DMS153 (cell line): ENCODE measurements around the gene XCL1.
"Not testable (repeated sequence)": the region's sequence is repeated elsewhere in the genome, so short reads cannot be mapped to it uniquely, and the experiment has no call there.

Experiments used
- DNase-seq: peaks from one replicate; lab custom pipeline; 2025; lab: John Stamatoyannopoulos, UW

Gene XCL1, protein sequence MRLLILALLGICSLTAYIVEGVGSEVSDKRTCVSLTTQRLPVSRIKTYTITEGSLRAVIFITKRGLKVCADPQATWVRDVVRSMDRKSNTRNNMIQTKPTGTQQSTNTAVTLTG

DNA sequence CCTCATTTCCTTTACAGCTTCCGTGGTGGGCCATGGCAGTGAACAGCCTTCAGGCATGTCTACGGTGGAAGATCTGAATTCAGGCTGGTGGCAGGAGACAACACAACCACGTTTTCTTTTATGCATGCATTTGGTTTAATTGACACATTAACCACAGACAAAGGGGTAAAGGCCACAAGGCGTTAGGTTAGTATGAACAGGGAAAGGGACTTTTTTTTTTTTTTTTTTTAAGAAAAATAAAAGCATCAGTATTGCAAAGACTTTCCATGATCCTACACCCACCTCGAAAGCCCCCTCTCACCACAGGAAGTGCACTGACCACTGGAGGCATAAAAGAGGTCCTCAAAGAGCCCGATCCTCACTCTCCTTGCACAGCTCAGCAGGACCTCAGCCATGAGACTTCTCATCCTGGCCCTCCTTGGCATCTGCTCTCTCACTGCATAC lies at the start of gene XCL1:
Gene XCL1, plus strand, starts transcription at position 361 of the 444 bp plus-strand sequence. Its CDS starts 33 bp downstream, at position 394.
- DNase-seq = not testable (repeated sequence)

DNA sequence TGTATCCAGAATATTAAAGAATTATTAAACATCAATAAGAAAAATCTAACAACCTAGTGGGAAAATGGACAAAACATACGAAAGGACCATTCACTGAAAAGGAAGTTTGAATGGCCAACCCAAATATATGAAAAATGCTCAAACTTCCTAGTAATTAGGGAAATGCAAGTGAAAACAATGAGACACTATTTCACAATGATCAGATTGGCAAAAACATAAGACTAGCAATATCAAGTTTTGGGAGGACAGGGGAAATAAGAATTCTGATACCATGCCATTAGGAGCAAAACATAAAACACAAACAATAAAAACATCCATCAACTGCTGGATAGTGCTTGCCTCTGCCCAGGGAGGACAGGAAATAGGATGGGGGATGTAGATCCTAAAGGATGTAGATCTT lies 46.9 kb upstream of the XCL1 start:
- peak; percentile 4 for DNase-seq

DNA sequence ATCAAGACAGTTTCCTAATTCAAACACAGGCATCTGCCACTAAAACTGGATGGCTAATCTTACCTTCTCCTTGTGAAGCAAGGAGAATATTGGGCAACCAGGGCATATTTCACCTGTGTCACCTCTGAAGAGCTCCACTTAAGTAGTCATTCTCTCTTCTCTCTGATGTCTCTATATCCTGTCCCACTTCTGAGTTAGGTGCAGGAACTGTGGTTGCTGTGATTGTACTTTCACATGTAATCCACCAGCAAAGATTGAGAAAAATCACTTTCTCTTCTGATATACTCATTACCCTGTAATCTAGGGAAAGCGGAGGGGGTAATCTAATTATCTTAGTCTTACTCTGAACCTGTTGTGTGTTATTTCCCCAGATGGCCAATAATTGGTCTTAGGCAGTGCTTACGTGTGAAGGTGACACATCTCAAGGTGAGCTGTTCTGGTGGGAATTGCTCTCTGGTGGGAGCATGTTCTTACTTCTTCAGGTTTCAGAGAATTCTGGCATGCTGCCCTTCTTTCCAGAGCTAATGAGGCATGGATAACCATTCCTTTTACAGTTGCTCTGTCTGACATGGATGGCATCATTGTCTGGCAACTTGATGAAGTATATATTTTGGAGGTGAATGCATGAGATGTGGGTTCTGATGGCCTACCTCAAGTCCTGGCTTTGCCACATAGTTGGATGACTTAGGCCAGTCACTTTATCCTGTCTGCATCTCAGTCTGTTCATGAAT lies 44.6 kb upstream of the XCL1 start:
- no peak for DNase-seq

DNA sequence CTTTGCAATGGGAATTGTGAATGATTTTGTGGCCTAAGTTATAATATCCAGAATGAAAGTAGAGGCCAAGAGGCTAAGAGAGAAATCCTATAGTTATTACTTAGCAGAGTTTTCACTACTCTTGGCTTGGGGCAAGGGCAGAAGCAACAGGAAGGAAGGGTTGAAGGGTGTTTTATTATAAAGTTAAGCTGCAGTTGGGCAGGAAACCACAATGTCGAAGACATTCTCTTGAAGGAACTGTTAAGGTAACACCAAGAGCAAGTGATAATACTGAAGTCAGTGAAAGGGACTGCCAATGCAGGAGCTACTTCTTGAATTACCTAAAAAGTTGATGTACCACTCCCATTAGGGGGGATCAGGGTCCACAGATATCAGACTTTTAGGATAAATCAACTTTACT lies 40.9 kb upstream of the XCL1 start:
- DNase-seq = no peak

DNA sequence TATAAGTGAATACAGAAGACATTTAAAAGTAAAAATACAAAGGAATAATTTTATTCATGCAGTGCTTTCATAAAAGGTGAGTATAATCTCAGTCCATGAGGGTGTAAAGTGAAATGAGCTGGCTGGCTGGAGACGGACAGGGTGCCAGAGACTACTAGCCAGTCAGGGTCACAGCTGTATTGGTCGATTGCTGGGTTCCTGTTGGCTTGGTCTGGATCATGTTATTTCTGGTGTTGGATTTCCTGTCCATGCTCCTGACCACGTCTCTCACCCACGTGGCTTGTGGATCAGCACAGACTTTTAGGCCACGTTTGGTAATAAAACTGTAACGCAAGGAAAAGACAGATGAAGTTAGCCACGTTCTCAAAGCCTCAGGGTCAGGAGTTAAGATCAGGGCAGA lies 35.6 kb upstream of the XCL1 start:
- DNase-seq = not testable (repeated sequence)

DNA sequence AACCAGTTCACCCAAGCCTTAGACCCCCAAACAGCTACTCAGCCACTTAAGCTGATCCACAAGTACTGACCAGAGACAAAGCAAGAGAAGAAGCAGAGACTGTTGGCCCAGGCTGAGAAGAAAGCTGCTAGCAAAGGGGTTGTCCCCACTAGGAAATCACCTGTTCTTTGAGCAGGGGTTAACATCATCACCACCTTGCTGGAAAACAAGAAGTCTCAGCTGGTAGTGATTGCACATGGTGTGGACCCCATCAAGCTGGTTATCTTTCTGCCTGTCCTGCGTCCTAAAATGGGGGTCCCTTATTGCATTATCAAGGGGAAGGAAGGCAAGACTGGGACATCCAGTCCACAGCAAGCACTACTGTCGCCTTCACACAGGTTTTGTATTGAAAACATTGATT lies 33.4 kb upstream of the XCL1 start:
- not testable (repeated sequence) for DNase-seq

DNA sequence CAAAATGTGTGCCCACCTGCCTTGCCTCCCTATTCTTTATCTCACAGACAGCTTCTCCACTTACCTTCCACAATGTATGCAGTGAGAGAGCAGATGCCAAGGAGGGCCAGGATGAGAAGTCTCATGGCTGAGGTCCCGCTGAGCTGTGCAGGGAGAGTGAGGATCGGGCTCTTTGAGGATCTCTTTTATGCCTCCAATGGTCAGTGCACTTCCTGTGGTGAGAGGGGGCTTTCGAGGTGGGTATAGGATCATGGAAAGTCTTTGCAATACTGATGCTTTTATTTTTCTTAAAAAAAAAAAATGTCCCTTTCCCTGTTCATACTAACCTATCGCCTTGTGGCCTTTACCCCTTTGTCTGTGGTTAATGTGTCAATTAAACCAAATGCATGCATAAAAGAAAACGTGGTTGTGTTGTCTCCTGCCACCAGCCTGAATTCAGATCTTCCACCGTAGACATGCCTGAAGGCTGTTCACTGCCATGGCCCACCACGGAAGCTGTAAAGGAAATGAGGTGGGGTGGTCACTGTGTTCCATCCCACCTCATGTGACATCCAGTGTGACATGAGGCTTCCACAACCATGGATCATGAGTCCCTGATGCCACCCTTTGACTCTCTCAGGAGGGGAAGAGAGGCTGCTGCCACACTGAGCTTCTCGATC lies 32.4 kb upstream of the XCL1 start, which contains the start of gene XCL2:
Gene XCL2, minus strand, starts transcription at position 158 of the 659 bp plus-strand sequence. Its CDS starts 33 bp downstream, at position 125.
- not testable (repeated sequence) for DNase-seq

DNA sequence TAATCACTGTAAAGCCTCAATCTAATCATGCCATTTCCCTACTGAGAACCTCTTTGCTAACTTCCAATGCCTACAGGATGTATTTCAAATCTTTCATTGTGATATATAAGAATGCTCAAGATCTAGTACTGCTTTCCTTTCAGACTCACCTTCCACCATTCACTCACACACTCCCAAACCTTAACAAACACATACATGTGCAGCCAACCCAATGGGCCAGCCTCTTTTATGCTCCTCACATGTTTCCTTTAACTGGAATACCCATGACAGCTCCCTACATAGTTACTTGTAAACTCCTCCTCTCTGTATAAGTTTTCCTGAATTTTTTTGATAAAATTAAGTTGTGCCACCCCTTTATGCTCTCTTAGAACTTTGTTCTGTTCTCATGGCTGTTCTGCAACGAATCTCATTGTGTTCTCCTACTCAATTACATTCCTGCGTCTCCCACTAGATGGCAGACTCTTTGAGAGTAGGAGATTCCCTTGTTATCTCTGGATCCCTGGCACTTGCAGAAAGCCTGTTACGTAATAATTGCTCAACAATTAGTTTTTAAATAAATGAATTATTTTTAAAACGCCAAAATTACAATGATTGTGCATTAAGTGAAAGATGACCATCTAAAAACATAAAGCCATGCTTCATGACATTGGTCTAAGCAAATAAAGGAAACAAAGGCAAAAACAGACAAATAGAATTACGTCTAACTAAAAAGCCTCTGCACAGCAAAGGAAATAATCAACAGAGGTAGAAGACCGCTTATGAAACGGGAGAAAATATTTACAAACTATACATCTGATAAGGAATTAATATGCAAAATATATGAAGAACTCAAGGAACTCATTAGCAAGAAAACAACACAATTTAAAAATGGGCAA lies 30.5 kb upstream of the XCL1 start:
- not testable (repeated sequence) for DNase-seq

DNA sequence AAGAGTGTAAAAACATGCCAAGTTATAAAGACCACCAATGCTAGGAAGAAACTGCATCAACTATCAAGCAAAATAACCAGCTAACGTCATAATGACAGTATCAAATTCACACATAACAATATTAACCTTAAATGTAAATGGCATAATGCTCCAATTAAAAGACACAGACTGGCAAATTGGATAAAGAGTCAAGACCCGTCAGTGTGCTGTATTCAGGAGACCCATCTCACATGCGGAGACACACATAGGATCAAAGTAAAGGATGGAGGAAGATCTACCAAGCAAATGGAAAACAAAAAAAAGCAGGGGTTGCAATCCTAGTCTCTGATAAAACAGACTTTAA lies 29.9 kb upstream of the XCL1 start:
- DNase-seq = not testable (repeated sequence)

DNA sequence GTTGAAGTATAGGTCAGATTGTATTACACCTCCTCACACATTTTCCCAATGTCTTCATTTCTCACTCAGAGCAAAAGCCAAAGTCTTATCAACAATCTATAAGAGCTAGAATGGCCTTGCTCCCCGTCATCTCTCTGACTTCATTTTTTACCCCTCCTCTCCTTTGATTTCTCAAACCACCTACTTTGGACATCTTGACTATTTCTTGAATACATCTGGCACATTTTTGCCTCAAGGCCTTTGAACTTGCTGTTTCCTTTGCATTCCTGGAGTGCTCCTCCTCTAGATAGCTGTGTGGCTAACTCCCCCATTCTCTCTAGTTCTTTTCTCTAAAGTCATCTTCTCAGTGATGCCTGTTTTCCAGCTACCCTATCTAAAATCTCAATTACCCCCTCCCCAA lies 25.4 kb upstream of the XCL1 start:
- no peak for DNase-seq

DNA sequence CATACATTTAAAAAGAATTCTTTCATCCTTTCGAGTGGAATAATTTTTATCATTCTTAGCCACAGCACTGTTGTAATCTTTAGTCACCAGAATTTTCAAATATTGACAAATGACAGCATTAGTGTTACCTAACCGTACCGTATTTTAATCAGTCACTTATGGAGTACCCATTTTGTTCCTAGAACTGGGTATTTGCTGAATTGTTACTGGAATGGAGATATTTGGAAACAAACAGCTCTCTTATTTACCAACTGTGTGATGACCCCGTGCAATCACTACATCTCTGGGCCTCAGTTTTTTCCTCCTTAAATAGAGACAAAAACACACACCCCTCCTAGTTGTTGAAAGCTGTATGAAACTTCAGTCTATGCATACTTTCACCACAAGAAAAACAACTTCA lies 24.7 kb upstream of the XCL1 start:
- no peak for DNase-seq

DNA sequence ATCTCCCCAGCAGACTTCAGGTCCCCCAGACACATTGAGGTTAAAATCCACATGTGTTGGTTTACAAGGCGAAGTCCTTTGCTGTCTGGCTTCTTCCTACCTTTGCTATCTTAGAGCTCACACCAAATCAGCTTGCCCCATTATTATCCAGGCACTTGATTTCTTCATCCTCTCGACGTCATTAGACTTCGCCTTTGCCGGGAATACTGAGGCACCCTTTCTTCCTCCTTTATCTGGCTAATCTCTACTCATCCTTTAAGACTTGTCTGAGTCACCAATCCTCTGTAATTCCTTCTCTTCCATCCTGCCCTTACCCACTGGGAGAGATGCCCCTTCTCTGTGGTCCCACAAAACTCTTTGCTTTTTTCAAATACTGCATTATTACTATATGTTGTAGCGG lies 23.4 kb upstream of the XCL1 start:
- DNase-seq = no peak

DNA sequence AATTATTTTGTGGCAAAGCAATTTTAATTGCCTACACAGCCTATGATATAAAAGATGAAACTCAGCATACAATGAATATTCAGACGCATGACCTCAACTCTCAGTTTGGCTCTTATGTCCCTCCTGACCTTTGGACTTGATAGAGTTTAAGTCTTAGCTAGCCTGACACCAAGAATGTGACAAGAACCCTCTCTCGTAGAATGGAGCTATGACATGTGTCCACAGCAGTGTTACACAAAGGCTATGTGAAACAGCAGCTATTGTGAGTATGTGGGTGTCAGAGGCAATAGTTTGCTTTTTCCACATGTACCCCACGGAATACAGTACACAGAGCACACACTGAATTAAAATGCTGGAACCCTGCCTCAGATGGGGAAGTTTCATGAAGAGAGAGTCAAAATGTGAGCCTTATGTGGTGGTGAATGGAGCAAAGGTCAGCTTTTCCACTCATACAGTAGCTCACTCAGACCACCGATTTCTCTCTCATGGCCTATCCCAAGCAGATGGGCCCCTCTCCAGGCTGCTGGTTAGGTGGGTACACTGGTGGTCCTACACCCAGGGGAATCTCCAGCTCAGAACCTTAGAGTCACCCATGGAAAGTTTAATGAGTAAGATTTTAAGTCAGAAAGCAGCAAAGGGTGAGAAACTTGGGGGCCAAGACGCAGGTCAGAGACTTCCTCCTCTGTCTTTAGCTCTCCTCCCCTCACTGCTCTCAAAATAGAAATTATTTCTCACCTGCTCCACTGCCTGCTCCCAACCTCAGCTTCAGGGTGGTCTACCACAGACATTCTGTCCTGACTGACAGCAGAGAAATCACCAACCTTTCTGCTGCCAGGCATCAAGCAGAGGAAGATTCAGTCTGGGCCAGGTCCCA lies 22.5 kb upstream of the XCL1 start:
- no peak for DNase-seq

DNA sequence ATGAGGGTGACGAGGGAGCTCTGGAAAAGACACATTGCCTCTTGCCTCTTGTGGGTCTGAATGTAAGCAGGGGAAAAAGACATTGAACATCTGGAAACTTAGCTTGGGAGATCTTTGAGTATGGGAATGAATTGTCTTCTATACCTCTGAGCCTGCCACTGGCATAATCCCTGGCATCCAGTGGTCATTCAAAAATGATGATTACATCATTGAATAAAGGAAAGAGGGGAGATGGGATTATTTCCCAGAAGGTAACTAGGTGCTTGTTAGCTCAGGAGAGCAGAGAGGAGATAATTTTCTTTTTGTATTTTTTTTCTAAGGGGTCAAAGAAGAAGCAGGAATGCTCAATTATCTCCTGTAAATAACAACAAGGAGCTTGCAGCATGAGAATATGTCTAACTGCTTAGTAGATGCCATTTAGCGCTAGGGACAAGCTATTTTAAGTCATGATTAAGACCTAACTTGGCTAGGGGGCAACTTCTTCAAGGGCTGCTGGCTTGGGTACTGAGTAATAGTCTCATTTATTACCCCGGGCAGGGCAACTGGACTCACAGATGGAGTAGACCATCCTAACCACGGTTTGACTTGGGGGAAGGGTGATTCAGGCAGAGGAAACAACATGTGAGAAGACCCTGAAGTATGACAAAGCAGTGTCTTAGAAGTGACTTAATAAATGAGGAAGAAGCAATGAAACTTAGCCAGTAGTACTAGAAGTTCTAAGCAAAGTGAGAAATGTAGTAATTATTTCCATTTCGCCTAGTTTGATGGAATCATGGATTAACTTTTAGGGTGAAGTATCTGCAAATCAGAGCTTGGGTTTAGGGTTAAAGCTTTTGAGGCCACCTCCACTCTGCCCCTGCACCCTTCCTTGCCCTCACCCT lies 21.6 kb upstream of the XCL1 start:
- no peak for DNase-seq

DNA sequence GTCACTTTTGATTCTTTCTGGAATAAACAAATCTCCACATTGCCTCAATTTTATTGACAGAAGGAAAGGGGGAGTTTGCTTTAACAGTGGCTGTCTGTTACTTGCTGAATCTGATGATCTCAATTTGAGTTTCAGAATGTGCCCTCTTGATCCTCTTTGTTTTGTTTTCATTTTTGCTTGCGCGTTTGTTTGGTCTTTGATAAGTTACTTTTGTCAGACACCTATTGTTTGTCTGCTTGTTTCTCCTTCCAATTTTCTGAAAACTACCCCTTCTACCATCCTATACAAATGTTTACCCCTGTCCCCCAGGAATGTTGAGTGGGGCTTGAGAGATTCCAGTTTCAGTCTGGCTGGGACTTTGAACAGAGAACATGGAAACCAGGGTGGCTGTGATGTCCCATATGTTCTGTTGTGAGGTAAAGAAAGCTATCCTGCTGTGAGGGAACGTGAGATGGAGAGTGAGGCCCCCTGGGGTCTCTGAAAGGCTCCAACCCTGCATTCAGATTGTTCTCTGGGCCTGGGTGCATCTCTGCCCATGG lies 20.8 kb upstream of the XCL1 start:
- no peak for DNase-seq

DNA sequence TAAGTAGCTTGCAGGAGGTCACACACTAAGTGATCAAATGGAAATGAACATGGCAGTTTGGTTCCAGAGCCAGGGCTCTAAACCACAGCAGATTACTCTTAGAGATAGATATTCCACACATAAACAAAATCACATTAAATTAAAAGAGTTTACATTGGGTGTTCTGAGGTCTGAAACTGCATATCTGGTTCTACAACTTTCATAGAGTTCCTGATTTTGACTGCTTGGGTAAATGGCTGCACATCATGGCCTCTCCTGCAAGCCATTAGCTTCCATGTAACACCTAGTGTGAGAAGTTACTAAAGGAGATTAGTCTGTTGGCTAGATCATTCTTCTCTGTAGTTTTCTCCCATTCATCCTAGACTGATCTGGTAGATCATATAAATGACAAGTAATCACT lies 19.8 kb upstream of the XCL1 start:
- DNase-seq = no peak

DNA sequence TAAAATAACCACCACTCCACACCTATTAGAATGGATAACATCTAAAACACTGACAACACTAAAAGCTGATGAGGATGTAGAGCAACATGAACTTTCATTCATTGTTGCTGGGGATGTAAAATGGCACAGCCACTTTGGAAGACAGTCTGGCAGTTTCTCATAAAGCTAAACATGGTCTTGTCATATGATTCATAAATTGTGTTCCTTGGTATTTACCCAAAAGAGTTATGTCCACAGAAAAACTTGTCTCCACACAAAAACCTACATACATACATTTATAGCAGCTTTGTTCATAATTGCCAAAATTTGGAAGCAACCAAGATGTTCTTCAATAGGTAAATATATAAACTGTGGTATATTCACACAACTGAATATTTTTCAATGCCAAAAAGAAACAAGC lies 16.0 kb upstream of the XCL1 start:
- DNase-seq = no peak

DNA sequence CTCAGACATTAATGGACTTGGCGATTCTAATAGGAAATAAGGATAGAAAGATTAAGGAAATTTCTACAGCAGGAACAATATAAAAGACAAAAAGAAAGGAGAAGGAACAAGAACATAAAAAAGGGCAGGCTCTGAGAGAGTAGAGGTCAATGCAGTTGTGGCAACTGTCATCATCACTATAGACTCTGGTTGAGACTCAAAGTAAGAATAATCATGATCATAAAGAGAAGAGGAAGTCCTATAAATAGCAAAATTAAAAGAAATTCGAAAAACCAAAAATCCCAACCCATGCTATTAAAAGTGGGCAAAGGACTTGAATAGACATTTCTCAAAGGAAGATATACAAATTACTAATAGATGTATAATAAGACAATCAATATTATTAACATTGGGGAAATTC lies 14.4 kb upstream of the XCL1 start:
- no peak for DNase-seq

DNA sequence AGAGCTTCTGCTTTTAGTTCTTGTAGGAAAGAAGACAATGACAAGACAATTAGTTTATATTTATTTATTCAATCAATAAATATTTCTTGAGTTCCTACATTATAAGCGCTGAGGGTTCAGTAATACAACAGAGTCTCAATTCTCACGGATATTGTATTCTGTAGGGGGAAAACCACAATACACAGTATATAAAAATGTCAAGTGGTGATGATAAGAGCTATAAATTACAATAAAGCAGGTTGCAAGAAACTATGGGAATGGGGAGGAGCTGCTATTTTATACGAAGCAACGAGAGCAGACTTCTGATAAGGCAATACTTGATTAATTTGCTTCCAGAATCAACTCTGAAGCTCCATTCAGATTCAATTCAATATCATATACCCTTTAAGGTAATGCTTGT lies 10.6 kb upstream of the XCL1 start:
- no peak for DNase-seq

DNA sequence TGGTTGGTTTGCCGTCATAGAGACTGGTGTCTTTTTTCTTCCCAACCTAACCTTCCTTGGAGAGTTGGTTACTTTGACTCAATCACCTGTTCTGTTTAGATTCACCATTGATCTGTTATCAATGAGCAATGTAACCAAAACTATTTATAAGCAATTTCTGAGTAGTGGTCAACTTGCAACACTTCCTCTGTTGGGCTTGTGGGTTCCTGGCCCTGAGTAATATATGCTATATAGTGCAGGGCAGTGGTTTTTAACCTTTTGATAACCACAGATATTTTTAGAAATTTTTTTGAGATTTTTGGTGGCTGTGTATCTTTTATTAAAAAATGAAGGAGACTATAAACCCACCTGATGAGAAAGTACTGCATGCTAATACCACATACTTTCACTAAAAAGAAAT lies 9.4 kb upstream of the XCL1 start:
- DNase-seq = no peak
